PC-3 (cell line): ENCODE measurements around the gene DCANP1.

Experiments used
- EZH2 ChIP-seq: fragments of 300-600 bp; sonication (generic); IDR thresholded peaks from one replicate; pipeline ENCODE4 v1.6.1; 2017; ENCODE audit warnings: antibody characterized with exemption, mild to moderate bottlenecking, low read length; ENCODE audit not compliant: unreplicated experiment
- EZH2phosphoT487 ChIP-seq: fragments of 300-600 bp; sonication (generic); IDR thresholded peaks from 2 replicates; pipeline ENCODE4 v1.6.1; 2018; ENCODE audit warnings: mild to moderate bottlenecking, antibody characterized with exemption, low read length, borderline replicate concordance
- TF ChIP-seq, protein P1 (sequence below): fragments of 300-600 bp; sonication (generic); conservative IDR thresholded peaks from 2 replicates; pipeline ENCODE4 v1.5.1; 2017; ENCODE audit warnings: antibody characterized with exemption, low read depth, mild to moderate bottlenecking, low read length

- TF ChIP-seq EZH2: no peak
- TF ChIP-seq, protein P1, sequence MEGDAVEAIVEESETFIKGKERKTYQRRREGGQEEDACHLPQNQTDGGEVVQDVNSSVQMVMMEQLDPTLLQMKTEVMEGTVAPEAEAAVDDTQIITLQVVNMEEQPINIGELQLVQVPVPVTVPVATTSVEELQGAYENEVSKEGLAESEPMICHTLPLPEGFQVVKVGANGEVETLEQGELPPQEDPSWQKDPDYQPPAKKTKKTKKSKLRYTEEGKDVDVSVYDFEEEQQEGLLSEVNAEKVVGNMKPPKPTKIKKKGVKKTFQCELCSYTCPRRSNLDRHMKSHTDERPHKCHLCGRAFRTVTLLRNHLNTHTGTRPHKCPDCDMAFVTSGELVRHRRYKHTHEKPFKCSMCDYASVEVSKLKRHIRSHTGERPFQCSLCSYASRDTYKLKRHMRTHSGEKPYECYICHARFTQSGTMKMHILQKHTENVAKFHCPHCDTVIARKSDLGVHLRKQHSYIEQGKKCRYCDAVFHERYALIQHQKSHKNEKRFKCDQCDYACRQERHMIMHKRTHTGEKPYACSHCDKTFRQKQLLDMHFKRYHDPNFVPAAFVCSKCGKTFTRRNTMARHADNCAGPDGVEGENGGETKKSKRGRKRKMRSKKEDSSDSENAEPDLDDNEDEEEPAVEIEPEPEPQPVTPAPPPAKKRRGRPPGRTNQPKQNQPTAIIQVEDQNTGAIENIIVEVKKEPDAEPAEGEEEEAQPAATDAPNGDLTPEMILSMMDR: no peak
- no peak for TF ChIP-seq EZH2phosphoT487
These were observed 11.2 kb upstream of the DCANP1 start for GRCh38 chr5:135458356-135458755.
